GM12878 (cell line): ENCODE results near the gene JMJD7. TPM values are rescaled to one million over a fixed set of nuclear protein-coding genes. Genes with fewer than 3 reads are reported as not detected.

Experiments
- ATF7 ChIP-seq: fragments of 450-650 bp; IDR thresholded peaks from 2 replicates; pipeline ENCODE4 v1.6.1; 2016; ENCODE audit warnings: low read depth, mild to moderate bottlenecking
- BHLHE40 ChIP-seq, 2 experiments: fragments of 450-650 bp in 1 of 2; IDR thresholded peaks; 2 replicates each; pipeline ENCODE4 v1.6.1; 2011 to 2017; ENCODE audit warnings: low read depth in 2 of 2, borderline replicate concordance in 1 of 2, improper control_type of control experiment in 1 of 2, low read length in 1 of 2, mild to moderate bottlenecking in 1 of 2
- CBFB ChIP-seq: IDR thresholded peaks from 2 replicates; pipeline ENCODE4 v1.6.1; 2016; ENCODE audit warnings: antibody characterized with exemption, low read depth
- CREM ChIP-seq: IDR thresholded peaks from 2 replicates; pipeline ENCODE4 v1.6.1; 2014; ENCODE audit warnings: antibody characterized with exemption, low read depth
- IKZF2 ChIP-seq, 2 experiments: fragments of 450-650 bp; IDR thresholded peaks; 2 replicates each; pipeline ENCODE4 v1.6.1; 2017; ENCODE audit warnings: mild to moderate bottlenecking in 2 of 2, moderate library complexity in 2 of 2
- LARP7 ChIP-seq: fragments of 450-650 bp; IDR thresholded peaks from 2 replicates; pipeline ENCODE4 v1.6.1; 2017; ENCODE audit warnings: mild to moderate bottlenecking
- RAD21 ChIP-seq: IDR thresholded peaks from 2 replicates; pipeline ENCODE4 v1.6.1; 2011; ENCODE audit warnings: mild to moderate bottlenecking, low read depth, low read length, moderate library complexity; ENCODE audit not compliant: insufficient read depth
- RUNX3 ChIP-seq: IDR thresholded peaks from 2 replicates; pipeline ENCODE4 v1.6.1; 2012; ENCODE audit warnings: low read length, inconsistent platforms
- SMC3 ChIP-seq: IDR thresholded peaks from 2 replicates; pipeline ENCODE4 v1.6.1; 2011; ENCODE audit warnings: low read length, improper control_type of control experiment, borderline replicate concordance
- YY1 ChIP-seq: IDR thresholded peaks from 2 replicates; pipeline ENCODE4 v1.6.1; 2011; ENCODE audit warnings: low read depth, mild to moderate bottlenecking, low read length
- polyA plus RNA-seq, 11 experiments: library from polyadenylated mRNA; depleted of rRNA in 4 of 11; unstranded in 6 of 11; stranded (reverse) in 5 of 11; fragments of >200 nt; fragmentation: Nextera tagmentation in 4 of 11; fragmentation: Illumina TruSeq in 1 of 11; extraction: Ambion mirVana in 4 of 11; extraction: Trizol in 1 of 11; gene quantifications; 1 replicate in 1 of 11; 2 replicates in 10 of 11; pipeline versions ENCODE4 v1.2.1 to v1.2.3, GENCODE V29; 2011 to 2016; ENCODE audit warnings: inconsistent platforms in 2 of 11, missing spikeins in 2 of 11, low read depth in 1 of 11
- total RNA-seq, 4 experiments: library from RNA; depleted of rRNA in 3 of 4; stranded (reverse); fragments of >200 nt in 3 of 4; fragmentation: Illumina TruSeq in 1 of 4; extraction: Trizol in 1 of 4; gene quantifications; 2 replicates each; pipeline versions ENCODE4 v1.2.1 to v1.2.3, GENCODE V29; 2013 to 2021
- TF ChIP-seq, protein P1 (sequence below): fragments of 450-650 bp; IDR thresholded peaks from 2 replicates; pipeline ENCODE4 v1.6.1; 2017; ENCODE audit warnings: mild to moderate bottlenecking, low read depth, inconsistent platforms; ENCODE audit not compliant: poor library complexity, severe bottlenecking
- TF ChIP-seq, protein P2 (sequence below): fragments of 150-350 bp; IDR thresholded peaks from 2 replicates; pipeline ENCODE4 v1.6.1; 2016; ENCODE audit warnings: low read depth, low read length

The JMJD7 gene
- total and polyA plus RNA-seq, 10 of the 15 experiments (the other 5 are each of a cell fraction or from before 2014, with no cell fraction given): 0.79 to 12.2 (median 6.5) TPM

DNA sequence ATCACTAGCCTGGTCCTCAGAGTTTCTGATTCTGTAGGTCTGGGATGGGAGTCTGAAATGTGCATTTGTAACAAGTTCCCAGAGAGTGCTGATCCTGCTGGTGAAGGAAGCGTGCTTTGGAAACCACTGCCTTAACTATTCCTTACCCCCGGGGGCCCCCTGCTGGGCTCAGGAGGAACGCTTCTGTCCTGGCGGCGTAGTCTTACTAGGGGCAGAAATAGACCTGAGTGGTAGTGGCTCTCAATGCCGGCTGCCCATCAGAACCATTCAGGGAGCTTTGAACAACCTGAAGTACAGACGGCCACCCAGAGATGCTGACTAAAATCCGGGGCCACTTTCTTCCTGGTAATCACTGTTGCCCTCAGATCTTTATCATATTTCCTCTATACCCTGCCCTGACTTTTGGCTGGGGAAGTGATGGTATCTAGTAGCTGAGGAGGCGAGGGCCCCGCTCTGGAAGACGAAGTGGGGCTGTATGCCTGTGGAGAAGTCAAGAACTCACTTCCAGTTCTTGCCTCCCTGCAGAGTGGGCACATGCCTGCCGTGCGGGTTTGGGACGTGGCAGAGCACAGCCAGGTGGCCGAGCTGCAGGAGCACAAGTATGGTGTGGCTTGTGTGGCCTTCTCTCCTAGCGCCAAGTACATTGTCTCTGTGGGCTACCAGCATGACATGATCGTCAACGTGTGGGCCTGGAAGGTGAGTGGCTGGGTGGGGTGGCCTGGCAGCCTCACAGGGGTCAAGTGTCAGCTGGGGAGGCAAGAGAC lies 16.3 kb upstream of the JMJD7 start (continued):
- no peak for TF ChIP-seq ATF7
- peak; percentile 39; the same call in 1 of the 2 replicates for TF ChIP-seq CBFB
- TF ChIP-seq RUNX3: peak; percentile 51
- no peak for TF ChIP-seq CREM
- TF ChIP-seq IKZF2 (IDR thresholded peaks at IDR 0.05): peak; percentile 22 to 23; a peak in 1 of 4 replicates
- peak; percentile 98 for TF ChIP-seq RAD21
- TF ChIP-seq SMC3: peak; percentile 98
- TF ChIP-seq BHLHE40 (IDR thresholded peaks at IDR 0.05; ENCODE audit: borderline replicate concordance in 1 of 2, low read depth in 2 of 2, low read length in 1 of 2): peak; percentile 11 to 38; a peak in 1 of 4 replicates
- peak; percentile 77 for TF ChIP-seq YY1
- TF ChIP-seq, protein P1, sequence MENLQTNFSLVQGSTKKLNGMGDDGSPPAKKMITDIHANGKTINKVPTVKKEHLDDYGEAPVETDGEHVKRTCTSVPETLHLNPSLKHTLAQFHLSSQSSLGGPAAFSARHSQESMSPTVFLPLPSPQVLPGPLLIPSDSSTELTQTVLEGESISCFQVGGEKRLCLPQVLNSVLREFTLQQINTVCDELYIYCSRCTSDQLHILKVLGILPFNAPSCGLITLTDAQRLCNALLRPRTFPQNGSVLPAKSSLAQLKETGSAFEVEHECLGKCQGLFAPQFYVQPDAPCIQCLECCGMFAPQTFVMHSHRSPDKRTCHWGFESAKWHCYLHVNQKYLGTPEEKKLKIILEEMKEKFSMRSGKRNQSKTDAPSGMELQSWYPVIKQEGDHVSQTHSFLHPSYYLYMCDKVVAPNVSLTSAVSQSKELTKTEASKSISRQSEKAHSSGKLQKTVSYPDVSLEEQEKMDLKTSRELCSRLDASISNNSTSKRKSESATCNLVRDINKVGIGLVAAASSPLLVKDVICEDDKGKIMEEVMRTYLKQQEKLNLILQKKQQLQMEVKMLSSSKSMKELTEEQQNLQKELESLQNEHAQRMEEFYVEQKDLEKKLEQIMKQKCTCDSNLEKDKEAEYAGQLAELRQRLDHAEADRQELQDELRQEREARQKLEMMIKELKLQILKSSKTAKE: peak; percentile 31
- TF ChIP-seq, protein P2, sequence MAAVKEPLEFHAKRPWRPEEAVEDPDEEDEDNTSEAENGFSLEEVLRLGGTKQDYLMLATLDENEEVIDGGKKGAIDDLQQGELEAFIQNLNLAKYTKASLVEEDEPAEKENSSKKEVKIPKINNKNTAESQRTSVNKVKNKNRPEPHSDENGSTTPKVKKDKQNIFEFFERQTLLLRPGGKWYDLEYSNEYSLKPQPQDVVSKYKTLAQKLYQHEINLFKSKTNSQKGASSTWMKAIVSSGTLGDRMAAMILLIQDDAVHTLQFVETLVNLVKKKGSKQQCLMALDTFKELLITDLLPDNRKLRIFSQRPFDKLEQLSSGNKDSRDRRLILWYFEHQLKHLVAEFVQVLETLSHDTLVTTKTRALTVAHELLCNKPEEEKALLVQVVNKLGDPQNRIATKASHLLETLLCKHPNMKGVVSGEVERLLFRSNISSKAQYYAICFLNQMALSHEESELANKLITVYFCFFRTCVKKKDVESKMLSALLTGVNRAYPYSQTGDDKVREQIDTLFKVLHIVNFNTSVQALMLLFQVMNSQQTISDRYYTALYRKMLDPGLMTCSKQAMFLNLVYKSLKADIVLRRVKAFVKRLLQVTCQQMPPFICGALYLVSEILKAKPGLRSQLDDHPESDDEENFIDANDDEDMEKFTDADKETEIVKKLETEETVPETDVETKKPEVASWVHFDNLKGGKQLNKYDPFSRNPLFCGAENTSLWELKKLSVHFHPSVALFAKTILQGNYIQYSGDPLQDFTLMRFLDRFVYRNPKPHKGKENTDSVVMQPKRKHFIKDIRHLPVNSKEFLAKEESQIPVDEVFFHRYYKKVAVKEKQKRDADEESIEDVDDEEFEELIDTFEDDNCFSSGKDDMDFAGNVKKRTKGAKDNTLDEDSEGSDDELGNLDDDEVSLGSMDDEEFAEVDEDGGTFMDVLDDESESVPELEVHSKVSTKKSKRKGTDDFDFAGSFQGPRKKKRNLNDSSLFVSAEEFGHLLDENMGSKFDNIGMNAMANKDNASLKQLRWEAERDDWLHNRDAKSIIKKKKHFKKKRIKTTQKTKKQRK: no peak
- TF ChIP-seq LARP7: 0 out of 2 replicates have a peak, but pooled peaks have one; percentile 35
